B cell (primary cell): ENCODE measurements around the gene PDZD7. TPM values are rescaled to one million over a fixed set of nuclear protein-coding genes. Genes with fewer than 3 reads are reported as not detected.
"Not testable (repeated sequence)": the region's sequence is repeated elsewhere in the genome, so short reads cannot be mapped to it uniquely, and the experiment has no call there.

Source experiments
- ATAC-seq: fragments of 200-7000 bp; cut with Tn5 transposase; one replicate; pipeline ENCODE4 v1.10.0; 2021; ENCODE audit warnings: low read depth, mild to moderate bottlenecking, moderate number of reproducible peaks, moderate library complexity
- CTCF ChIA-PET: fragments of 350-600 bp; sonication (Branson Sonifier 250); formaldehyde crosslinking; loops from one replicate; lab custom pipeline; 2021; ENCODE audit warnings: antibody characterized with exemption, inconsistent platforms; lab: Charles Lee
- POLR2A ChIA-PET: fragments of 350-600 bp; sonication (Branson Sonifier 250); formaldehyde crosslinking; loops from one replicate; lab custom pipeline; 2021; ENCODE audit warnings: antibody characterized with exemption; lab: Charles Lee
- DNase-seq: peaks from one replicate; pipeline ENCODE4 v3.0.0; 2013
- H2AFZ ChIP-seq: 2 replicates; pipeline ENCODE4 v1.6.1; 2012; ENCODE audit warnings: mild to moderate bottlenecking, low read depth, low read length; ENCODE audit not compliant: insufficient read depth, poor library complexity, severe bottlenecking
- H3K27ac ChIP-seq, 2 donors: 1 replicate in 1 of 2; 2 replicates in 1 of 2; pipeline ENCODE4 v1.5.1; 2012 to 2013; ENCODE audit warnings: low read length in 2 of 2, mild to moderate bottlenecking in 2 of 2, moderate library complexity in 1 of 2
- H3K27me3 ChIP-seq, 4 experiments: fragments of 200-600 bp in 1 of 4; sonication (generic) in 1 of 4; replicated peaks in 1 of 4; 1 replicate in 2 of 4; 2 replicates in 2 of 4; pipeline versions ENCODE4 v1.6.1 to v1.7.0; 2013 to 2016; ENCODE audit warnings: low read length in 3 of 4, mild to moderate bottlenecking in 2 of 4, mixed read lengths in 1 of 4, moderate library complexity in 1 of 4; ENCODE audit not compliant: insufficient read depth in 4 of 4, control insufficient read depth in 3 of 4; ENCODE audit errors: control extremely low read depth in 1 of 4
- H3K36me3 ChIP-seq, 2 experiments: replicated peaks in 1 of 2; 1 replicate in 1 of 2; 2 replicates in 1 of 2; pipeline versions ENCODE4 v1.6.1 to v1.7.1; 2013; ENCODE audit warnings: low read length in 1 of 2; ENCODE audit not compliant: insufficient read depth in 2 of 2, control insufficient read depth in 1 of 2; ENCODE audit errors: control extremely low read depth in 1 of 2, extremely low read depth in 1 of 2
- H3K4me1 ChIP-seq, 2 donors: fragments of 200-600 bp in 1 of 2; sonication (generic) in 1 of 2; 1 replicate in 1 of 2; 2 replicates in 1 of 2; pipeline versions ENCODE4 v1.5.1 to v1.6.1; 2013 to 2017; ENCODE audit warnings: low read length in 2 of 2; ENCODE audit not compliant: control insufficient read depth in 2 of 2, insufficient read depth in 2 of 2
- H3K4me2 ChIP-seq: replicated peaks from 2 replicates; pipeline ENCODE3; 2012; ENCODE audit warnings: mild to moderate bottlenecking, low read depth, low read length; ENCODE audit not compliant: poor library complexity, severe bottlenecking
- H3K4me3 ChIP-seq, 5 experiments: fragments of 200-600 bp in 1 of 5; sonication (generic) in 1 of 5; 1 replicate in 3 of 5; 2 replicates in 2 of 5; pipeline versions ENCODE4 v1.5.1 to v1.7.0; 2011 to 2016; ENCODE audit warnings: low read length in 4 of 5, mild to moderate bottlenecking in 4 of 5, low read depth in 2 of 5, control low read depth in 1 of 5, moderate library complexity in 1 of 5; ENCODE audit not compliant: insufficient read depth in 1 of 5; ENCODE audit errors: control extremely low read depth in 1 of 5, extremely low read depth in 1 of 5
- H3K79me2 ChIP-seq: fragments of 200-600 bp; sonication (generic); one replicate; pipeline ENCODE4 v1.6.0; 2016; ENCODE audit warnings: low read length; ENCODE audit not compliant: control insufficient read depth, insufficient read depth
- H3K9ac ChIP-seq: fragments of 200-600 bp; sonication (generic); 2 replicates; pipeline ENCODE4 v1.6.1; 2017; ENCODE audit warnings: mild to moderate bottlenecking, low read length, moderate library complexity
- H3K9me3 ChIP-seq, 3 donors: one replicate each; pipeline versions ENCODE4 v1.6.1 to v1.7.1; 2013; ENCODE audit warnings: low read length in 2 of 3; ENCODE audit not compliant: control insufficient read depth in 2 of 3, insufficient read depth in 1 of 3; ENCODE audit errors: control extremely low read depth in 1 of 3
- H4K20me1 ChIP-seq: 2 replicates; pipeline ENCODE4 v1.6.0; 2012; ENCODE audit warnings: mild to moderate bottlenecking, low read length; ENCODE audit not compliant: insufficient read depth, control insufficient read depth, poor library complexity, severe bottlenecking
- H3K27ac Mint-ChIP-seq: one replicate; pipeline ENCODE4 v1.8.0; 2021; ENCODE audit warnings: mixed read lengths
- H3K27me3 Mint-ChIP-seq: one replicate; pipeline ENCODE4 v1.8.0; 2021; ENCODE audit warnings: mixed read lengths
- H3K4me1 Mint-ChIP-seq: one replicate; pipeline ENCODE4 v1.8.0; 2021; ENCODE audit warnings: mixed read lengths
- H3K4me3 Mint-ChIP-seq: one replicate; pipeline ENCODE4 v1.8.0; 2021; ENCODE audit warnings: mixed read lengths
- H3K9me3 Mint-ChIP-seq: one replicate; pipeline ENCODE4 v1.8.0; 2022; ENCODE audit warnings: mixed read lengths; ENCODE audit not compliant: insufficient read depth
- CTCF ChIP-seq: fragments of 200-600 bp; IDR thresholded peaks from one replicate; pipeline ENCODE4 v1.8.0; 2022; ENCODE audit warnings: antibody characterized with exemption, mild to moderate bottlenecking
- EZH2 ChIP-seq: IDR thresholded peaks from 2 replicates; pipeline ENCODE4 v1.6.1; 2012; ENCODE audit warnings: borderline replicate concordance, low read depth, mild to moderate bottlenecking, moderate library complexity, low read length; ENCODE audit not compliant: insufficient read depth, poor library complexity, severe bottlenecking
- WGBS: methylation state at CpG from one replicate; pipeline ENCODE4 v1.1.5; 2013; ENCODE audit warnings: missing lambda C conversion rate; ENCODE audit not compliant: insufficient coverage; 5-methylcytosine and 5-hydroxymethylcytosine counted together
- intact Hi-C: fragments of 100-400 bp; cut with micrococcal nuclease; formaldehyde crosslinking; loops from one replicate; pipeline ENCODE4 v1.10.0; 2022
- polyA plus RNA-seq: library from polyadenylated mRNA; depleted of rRNA; stranded (reverse); fragments of >200 nt; gene quantifications from 2 replicates; pipeline ENCODE4 v1.2.3, GENCODE V29; 2012
- total RNA-seq, 2 donors: library from RNA; stranded (reverse); fragments of 120-200 nt in 1 of 2; gene quantifications; 1 replicate in 1 of 2; 2 replicates in 1 of 2; pipeline versions ENCODE4 v1.2.3 to v1.2.4, GENCODE V29; 2013 to 2022

Gene PDZD7
- total and polyA plus RNA-seq, 2 donors (not counting 1 experiment from before 2014, with no cell fraction given) = 0.64 to 0.69 TPM

DNA sequence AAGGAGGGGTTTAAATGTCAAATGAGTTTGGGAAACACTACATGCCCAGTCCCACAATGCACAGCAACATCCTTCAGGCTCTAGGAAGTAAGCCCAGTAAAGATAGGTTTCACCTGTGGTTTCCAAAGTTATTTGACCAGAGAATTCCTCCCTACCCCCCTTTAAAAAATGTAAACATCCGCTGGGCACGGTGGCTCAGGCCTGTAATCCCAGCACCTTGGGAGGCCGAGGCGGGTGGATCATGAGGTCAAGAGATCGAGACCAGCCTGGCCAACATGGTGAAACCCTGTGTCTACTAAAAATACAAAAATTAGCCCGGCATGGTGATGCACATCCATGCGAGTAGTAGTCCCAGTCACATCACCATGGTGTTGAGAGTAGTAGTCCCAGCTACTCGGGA is 55.5 kb downstream of the PDZD7 start:
- H3K4me2 ChIP-seq, H4K20me1 ChIP-seq, H3K79me2 ChIP-seq, H2AFZ ChIP-seq, H3K4me1 ChIP-seq, H3K9ac ChIP-seq, POLR2A ChIA-PET, H3K9me3 ChIP-seq, intact Hi-C loops, H3K27ac Mint-ChIP-seq, H3K4me1 Mint-ChIP-seq, H3K27me3 ChIP-seq, DNase-seq, H3K27ac ChIP-seq, ATAC-seq, H3K36me3 ChIP-seq, H3K4me3 Mint-ChIP-seq, H3K27me3 Mint-ChIP-seq, H3K9me3 Mint-ChIP-seq, H3K4me3 ChIP-seq: not testable (repeated sequence)
- CTCF ChIA-PET = interaction anchor here (1.5 to 1.9 kb wide), 2 partner anchors 14 to 22 kb away, joined by 6 read pairs; no protein-coding TSS in a partner anchor
- 89% methylated on average over 5 of the region's 8 CpGs for WGBS

DNA sequence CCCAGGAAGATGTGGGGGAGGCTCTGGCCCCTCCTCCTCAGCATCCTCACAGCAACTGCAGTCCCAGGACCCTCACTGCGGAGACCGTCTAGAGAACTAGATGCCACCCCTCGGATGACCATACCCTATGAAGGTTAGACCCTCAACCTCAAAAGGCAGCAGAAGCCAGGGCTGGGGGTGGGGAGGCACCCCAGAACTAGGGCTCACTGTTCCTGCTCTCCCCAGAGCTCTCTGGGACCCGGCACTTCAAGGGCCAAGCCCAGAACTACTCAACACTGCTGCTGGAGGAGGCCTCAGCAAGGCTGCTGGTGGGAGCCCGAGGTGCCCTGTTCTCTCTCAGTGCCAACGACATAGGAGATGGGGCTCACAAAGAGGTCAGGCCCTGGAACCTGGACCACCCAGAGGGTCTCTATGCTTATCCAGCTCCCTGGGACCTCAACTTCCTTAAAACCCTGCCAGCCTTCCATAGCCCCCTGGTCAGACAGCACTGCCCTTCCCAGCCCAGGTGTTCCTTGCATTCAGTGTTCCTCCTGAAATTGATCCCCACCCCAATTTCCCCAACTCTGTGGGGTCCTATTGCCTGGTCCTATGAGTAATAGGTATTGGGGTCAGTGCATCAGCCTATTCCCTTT is 57.9 kb downstream of the PDZD7 start:
- ATAC-seq (no peak), DNase-seq (no peak)
- Histone ChIP-seq H4K20me1 (no peaks in the 10 kb centered on the region), H3K27me3 (no peaks in the 10 kb centered on the region), H3K9me3 (no peaks in the 10 kb centered on the region), H3K79me2 (no peaks in the 10 kb centered on the region), H3K4me1 (peaks cover 13 to 17% of the 10 kb centered on the region in 2 donors), H2AFZ (no peak overlapping the region), H3K4me3 (no peak overlapping the region), H3K4me2 (no peak overlapping the region), H3K36me3 (no peaks in the 10 kb centered on the region), H3K9ac (no peak overlapping the region), H3K27ac (no peak overlapping the region)
- Mint-ChIP-seq H3K4me3 (no peak overlapping the region), H3K9me3 (no peaks in the 10 kb centered on the region), H3K27ac (no peak overlapping the region), H3K27me3 (no peaks in the 10 kb centered on the region), H3K4me1 (peaks cover 16% of the 10 kb centered on the region)
- CTCF ChIA-PET = no interaction called here
- POLR2A ChIA-PET = no interaction called here
- no peak for TF ChIP-seq EZH2
- TF ChIP-seq CTCF = no peak
- 92% methylated on average over 4 of the region's 6 CpGs for WGBS
- intact Hi-C loops = no loop called here
